Nephron (organoid): Measurements from ENCODE around the gene OTUD4.

ENCODE experiments used
- H3K27ac Mint-ChIP-seq, 3 experiments: 2 replicates each; pipeline ENCODE4 v1.8.0; 2020; ENCODE audit warnings: mixed read lengths in 3 of 3, mild to moderate bottlenecking in 2 of 3, moderate library complexity in 1 of 3
- H3K27me3 Mint-ChIP-seq: 2 replicates; pipeline ENCODE4 v1.8.0; 2021; ENCODE audit warnings: low read depth, mild to moderate bottlenecking, moderate library complexity, mixed read lengths
- H3K36me3 Mint-ChIP-seq: 2 replicates; pipeline ENCODE4 v1.8.0; 2020; ENCODE audit warnings: low read depth, mixed read lengths
- H3K4me1 Mint-ChIP-seq: 2 replicates; pipeline ENCODE4 v1.8.0; 2020; ENCODE audit warnings: mixed read lengths
- H3K4me3 Mint-ChIP-seq, 3 experiments: 2 replicates each; pipeline ENCODE4 v1.8.0; 2020; ENCODE audit warnings: mild to moderate bottlenecking in 3 of 3, mixed read lengths in 3 of 3, moderate library complexity in 2 of 3
- H3K9me3 Mint-ChIP-seq: 2 replicates; pipeline ENCODE4 v1.8.0; 2020; ENCODE audit warnings: mixed read lengths
- TF ChIP-seq, protein P1 (sequence below), 3 experiments: fragments of 200-600 bp; sonication (generic); IDR thresholded peaks; one replicate each; pipeline ENCODE4 v1.5.0; 2021; ENCODE audit warnings: antibody characterized with exemption in 3 of 3; ENCODE audit not compliant: unreplicated experiment in 3 of 3

The OTUD4 gene

DNA sequence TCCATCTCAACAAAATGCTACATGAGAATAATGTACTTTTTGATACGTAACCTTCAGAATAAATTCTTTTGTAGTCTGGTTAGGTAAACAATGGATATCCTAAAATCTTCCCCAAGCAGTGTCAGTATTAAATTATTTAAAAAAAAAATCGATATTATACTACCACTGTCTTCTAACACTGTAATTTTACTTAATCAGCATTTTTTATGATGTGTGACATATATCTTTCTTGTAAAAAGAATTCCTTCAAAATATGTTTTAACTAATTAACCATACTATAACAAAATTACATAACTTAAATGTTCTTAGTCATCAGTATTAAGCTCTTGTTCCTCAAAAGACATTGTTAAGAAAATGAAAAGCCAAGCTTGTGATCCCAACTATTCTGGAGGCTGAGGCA, 12.5 kb downstream of the OTUD4 start:
- Mint-ChIP-seq H3K4me3 (no peak overlapping the region), H3K9me3 (no peaks in the 10 kb centered on the region), H3K27me3 (no peaks in the 10 kb centered on the region), H3K4me1 (peaks cover 5% of the 10 kb centered on the region), H3K27ac (no peak overlapping the region), H3K36me3 (peaks cover 46% of the 10 kb centered on the region)
- TF ChIP-seq, protein P1, sequence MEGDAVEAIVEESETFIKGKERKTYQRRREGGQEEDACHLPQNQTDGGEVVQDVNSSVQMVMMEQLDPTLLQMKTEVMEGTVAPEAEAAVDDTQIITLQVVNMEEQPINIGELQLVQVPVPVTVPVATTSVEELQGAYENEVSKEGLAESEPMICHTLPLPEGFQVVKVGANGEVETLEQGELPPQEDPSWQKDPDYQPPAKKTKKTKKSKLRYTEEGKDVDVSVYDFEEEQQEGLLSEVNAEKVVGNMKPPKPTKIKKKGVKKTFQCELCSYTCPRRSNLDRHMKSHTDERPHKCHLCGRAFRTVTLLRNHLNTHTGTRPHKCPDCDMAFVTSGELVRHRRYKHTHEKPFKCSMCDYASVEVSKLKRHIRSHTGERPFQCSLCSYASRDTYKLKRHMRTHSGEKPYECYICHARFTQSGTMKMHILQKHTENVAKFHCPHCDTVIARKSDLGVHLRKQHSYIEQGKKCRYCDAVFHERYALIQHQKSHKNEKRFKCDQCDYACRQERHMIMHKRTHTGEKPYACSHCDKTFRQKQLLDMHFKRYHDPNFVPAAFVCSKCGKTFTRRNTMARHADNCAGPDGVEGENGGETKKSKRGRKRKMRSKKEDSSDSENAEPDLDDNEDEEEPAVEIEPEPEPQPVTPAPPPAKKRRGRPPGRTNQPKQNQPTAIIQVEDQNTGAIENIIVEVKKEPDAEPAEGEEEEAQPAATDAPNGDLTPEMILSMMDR (IDR thresholded peaks at IDR 0.05; ENCODE audit: unreplicated experiment in 3 of 3) = no peak

DNA sequence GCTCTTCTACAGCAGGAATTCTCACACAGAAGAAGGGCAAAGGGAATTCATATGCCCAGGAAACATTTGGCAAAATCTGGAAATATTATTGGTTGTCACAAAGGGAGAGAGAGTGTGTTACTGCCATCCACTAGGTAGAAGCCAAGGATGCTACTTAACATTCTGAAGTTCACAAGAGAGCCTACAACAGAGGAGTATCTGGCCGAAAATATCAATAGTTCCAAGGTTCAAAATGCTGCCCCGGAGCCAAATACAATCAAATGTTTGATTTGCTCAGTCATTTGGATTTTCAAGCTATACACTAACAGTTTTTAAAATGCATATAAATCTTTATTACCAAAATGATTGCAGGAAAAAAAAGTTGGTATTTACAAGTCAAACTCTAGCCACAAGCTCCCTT, 18.8 kb downstream of the OTUD4 start:
- Mint-ChIP-seq H3K9me3 (no peaks in the 10 kb centered on the region), H3K27ac (no peak overlapping the region), H3K27me3 (no peaks in the 10 kb centered on the region), H3K4me3 (no peak overlapping the region), H3K4me1 (no peaks in the 10 kb centered on the region), H3K36me3 (peaks cover 43% of the 10 kb centered on the region)
- TF ChIP-seq, protein P1 (IDR thresholded peaks at IDR 0.05; ENCODE audit: unreplicated experiment in 3 of 3) = no peak

DNA sequence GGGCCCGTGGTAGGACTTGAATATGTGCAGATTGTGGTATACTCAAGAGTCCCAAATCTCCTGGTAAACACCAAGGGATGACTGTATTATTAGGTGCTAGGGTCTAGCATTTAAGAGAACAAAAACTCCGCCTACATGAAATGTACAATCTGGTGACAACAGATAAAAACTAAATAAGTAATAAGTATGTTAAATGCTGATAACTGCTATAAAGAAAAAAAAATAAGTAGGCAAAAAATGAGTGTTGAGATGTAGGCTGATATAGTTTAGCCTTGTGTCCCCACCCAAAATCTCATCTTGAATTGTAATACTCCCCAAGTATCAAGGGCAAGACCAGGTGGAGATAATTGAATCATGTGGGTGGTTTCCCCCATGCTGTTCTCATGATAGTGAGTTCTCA, 23.4 kb downstream of the OTUD4 start:
- H3K27me3 Mint-ChIP-seq = no peaks in the 10 kb centered on the region
- no peaks in the 10 kb centered on the region for H3K9me3 Mint-ChIP-seq
- H3K4me3 Mint-ChIP-seq = no peak overlapping the region

DNA sequence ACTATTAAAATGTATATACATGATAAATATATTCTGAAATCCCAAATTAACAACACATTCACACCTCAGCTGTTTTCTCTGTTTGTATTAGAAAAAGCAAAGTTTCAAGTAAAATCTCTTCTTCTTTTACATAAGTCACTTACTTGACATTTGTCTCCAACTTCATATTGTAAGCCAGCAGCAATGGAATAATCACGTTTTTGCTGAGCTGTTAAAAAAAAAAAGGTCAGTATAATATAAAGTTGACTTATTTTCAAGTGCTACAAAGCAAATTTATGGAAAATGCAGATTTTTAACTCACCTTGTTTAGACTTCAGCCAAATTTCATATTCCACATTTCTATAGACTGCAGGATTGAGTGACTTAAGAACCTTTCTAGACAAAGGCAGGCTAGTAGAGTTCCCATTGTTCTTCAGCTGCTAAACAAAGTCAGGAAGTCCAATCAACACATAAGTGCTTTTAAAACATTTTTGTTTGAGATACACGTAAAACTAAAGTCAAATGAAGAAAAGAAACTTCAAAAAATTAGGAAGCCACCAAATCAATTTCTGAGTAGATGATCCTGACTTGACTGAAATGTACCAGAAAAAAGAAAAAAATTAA, 25.0 kb downstream of the OTUD4 start:
- no peak overlapping the region for H3K27ac Mint-ChIP-seq
- no peaks in the 10 kb centered on the region for H3K27me3 Mint-ChIP-seq
- H3K4me3 Mint-ChIP-seq = no peak overlapping the region
- H3K4me1 Mint-ChIP-seq = no peaks in the 10 kb centered on the region
- TF ChIP-seq, protein P1 (IDR thresholded peaks at IDR 0.05; ENCODE audit: unreplicated experiment in 3 of 3) = no peak
- no peaks in the 10 kb centered on the region for H3K9me3 Mint-ChIP-seq
- peaks cover 64% of the 10 kb centered on the region for H3K36me3 Mint-ChIP-seq

More for the DNA sequence above, 23.4 kb downstream of the OTUD4 start:
- peaks cover 67% of the 10 kb centered on the region for H3K36me3 Mint-ChIP-seq
- H3K4me1 Mint-ChIP-seq = no peaks in the 10 kb centered on the region
- TF ChIP-seq, protein P1 (IDR thresholded peaks at IDR 0.05; ENCODE audit: unreplicated experiment in 3 of 3) = no peak
- no peak overlapping the region for H3K27ac Mint-ChIP-seq

DNA sequence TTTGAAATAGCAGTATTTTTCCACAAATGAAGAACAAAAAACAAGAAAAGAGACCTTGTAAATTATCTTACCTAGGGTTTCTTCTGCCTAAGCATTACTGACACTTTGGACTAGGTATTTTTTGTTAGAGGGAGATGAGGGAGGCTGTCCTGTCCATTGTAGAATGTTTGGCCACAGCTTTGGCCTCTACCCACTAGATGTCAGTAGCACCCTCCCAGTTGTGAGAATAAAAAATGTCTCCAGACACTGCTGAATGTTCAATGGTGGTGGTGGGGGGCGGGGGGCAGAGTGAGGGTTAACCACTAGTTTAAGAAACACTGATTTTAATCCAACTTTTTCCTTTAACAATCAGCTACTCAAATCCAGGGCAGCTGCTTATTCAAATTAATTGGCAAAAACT, 25.8 kb downstream of the OTUD4 start:
- Mint-ChIP-seq H3K27ac (no peak overlapping the region), H3K36me3 (peaks cover 70% of the 10 kb centered on the region), H3K9me3 (no peaks in the 10 kb centered on the region), H3K4me3 (no peak overlapping the region), H3K4me1 (no peaks in the 10 kb centered on the region), H3K27me3 (no peaks in the 10 kb centered on the region)
- TF ChIP-seq, protein P1 (IDR thresholded peaks at IDR 0.05; ENCODE audit: unreplicated experiment in 3 of 3) = peak; percentile 15 to 44 (median 35)

DNA sequence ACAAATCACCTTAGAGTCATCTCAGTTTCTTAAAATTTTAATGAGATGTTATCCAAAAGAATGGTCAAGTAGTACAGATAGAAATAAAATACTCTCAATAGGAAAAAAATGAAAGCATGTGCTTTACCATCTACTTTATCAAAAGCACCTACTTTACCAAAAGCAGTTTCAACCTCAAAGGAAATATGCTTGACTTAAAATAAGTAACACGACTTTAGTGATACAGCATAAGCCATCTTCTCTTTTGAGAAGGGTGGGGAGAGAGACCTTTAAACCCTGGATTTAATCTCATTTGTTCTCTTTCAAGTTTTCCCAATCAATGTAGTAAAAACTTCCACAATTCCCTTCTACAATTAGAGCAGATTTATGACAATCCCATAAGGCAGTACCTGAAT, 26.5 kb downstream of the OTUD4 start:
- Mint-ChIP-seq H3K4me1 (no peaks in the 10 kb centered on the region), H3K27ac (no peak overlapping the region), H3K4me3 (no peak overlapping the region), H3K9me3 (no peaks in the 10 kb centered on the region), H3K27me3 (no peaks in the 10 kb centered on the region), H3K36me3 (peaks cover 70% of the 10 kb centered on the region)
- TF ChIP-seq, protein P1 (IDR thresholded peaks at IDR 0.05; ENCODE audit: unreplicated experiment in 3 of 3) = no peak
